Measurements from ENCODE around the gene CYP4A11.

DNA sequence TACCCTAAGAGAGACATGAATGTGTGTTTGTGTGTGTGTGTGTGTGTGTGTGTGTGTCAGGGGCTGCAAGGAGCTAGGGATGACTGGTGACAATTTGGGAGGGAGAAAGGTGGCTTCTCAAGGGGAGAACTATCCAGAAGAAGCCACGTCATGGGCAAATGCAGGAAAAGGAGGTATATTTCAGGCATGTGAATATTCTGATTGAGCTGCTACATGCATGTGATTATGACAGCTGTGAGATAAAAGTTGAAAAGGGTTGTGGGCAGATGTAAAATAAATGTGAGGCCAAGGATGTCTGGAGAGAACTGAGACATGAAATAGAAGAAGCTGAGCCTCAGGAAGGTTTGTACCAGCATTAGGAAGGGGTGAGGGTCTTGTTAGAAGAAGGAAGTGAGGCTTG lies 4.5 kb downstream of the CYP4A11 start:
- TF ChIP-seq, protein P1, sequence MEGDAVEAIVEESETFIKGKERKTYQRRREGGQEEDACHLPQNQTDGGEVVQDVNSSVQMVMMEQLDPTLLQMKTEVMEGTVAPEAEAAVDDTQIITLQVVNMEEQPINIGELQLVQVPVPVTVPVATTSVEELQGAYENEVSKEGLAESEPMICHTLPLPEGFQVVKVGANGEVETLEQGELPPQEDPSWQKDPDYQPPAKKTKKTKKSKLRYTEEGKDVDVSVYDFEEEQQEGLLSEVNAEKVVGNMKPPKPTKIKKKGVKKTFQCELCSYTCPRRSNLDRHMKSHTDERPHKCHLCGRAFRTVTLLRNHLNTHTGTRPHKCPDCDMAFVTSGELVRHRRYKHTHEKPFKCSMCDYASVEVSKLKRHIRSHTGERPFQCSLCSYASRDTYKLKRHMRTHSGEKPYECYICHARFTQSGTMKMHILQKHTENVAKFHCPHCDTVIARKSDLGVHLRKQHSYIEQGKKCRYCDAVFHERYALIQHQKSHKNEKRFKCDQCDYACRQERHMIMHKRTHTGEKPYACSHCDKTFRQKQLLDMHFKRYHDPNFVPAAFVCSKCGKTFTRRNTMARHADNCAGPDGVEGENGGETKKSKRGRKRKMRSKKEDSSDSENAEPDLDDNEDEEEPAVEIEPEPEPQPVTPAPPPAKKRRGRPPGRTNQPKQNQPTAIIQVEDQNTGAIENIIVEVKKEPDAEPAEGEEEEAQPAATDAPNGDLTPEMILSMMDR (IDR thresholded peaks at IDR 0.05): no peak
- TF ChIP-seq POLR2A (IDR thresholded peaks at IDR 0.05): no peak
